Spinal cord (tissue), 10 donors: ENCODE measurements around the gene CASK. TPM values are rescaled to one million over a fixed set of nuclear protein-coding genes. Genes with fewer than 3 reads are reported as not detected.

ENCODE experiments used
- DNase-seq, 6 donors: peaks; one replicate each; pipeline versions ENCODE4 v3.0.0 to v3.0.0-alpha.2; 2013 to 2015; ENCODE audit warnings: low spot score in 6 of 6, low read depth in 4 of 6
- H3K27ac ChIP-seq: one replicate; pipeline ENCODE4 v1.5.1; 2013; ENCODE audit warnings: low read depth, low read length, control low read depth
- H3K27me3 ChIP-seq: one replicate; pipeline ENCODE4 v1.6.1; 2013; ENCODE audit warnings: low read length; ENCODE audit not compliant: control insufficient read depth, insufficient read depth
- H3K36me3 ChIP-seq: one replicate; pipeline ENCODE4 v1.6.1; 2013; ENCODE audit warnings: low read length; ENCODE audit not compliant: control insufficient read depth, insufficient read depth
- H3K4me1 ChIP-seq: one replicate; pipeline ENCODE4 v1.6.1; 2013; ENCODE audit warnings: low read length; ENCODE audit not compliant: control insufficient read depth, insufficient read depth
- H3K4me3 ChIP-seq: one replicate; pipeline ENCODE4 v1.5.1; 2013; ENCODE audit warnings: low read depth, low read length, control low read depth
- H3K9me3 ChIP-seq: one replicate; pipeline ENCODE4 v1.6.1; 2013; ENCODE audit warnings: low read length; ENCODE audit not compliant: control insufficient read depth, insufficient read depth
- WGBS: methylation state at CpG from one replicate; pipeline ENCODE4 v1.1.5; 2013; ENCODE audit warnings: missing lambda C conversion rate; ENCODE audit not compliant: insufficient coverage; 5-methylcytosine and 5-hydroxymethylcytosine counted together
- polyA plus RNA-seq, 2 donors: library from polyadenylated mRNA; unstranded; fragments of 120-200 nt; gene quantifications; one replicate each; pipeline ENCODE4 v1.2.1, GENCODE V29; 2013; ENCODE audit not compliant: insufficient read length in 2 of 2
- total RNA-seq, 2 donors: library from RNA; depleted of rRNA in 1 of 2; stranded (reverse); fragments of 120-200 nt in 1 of 2; fragments of >200 nt in 1 of 2; gene quantifications; one replicate each; pipeline versions ENCODE4 v1.2.3 to v1.2.4, GENCODE V29; 2013 to 2014
- donor health status: healthy.

Gene CASK
- total and polyA plus RNA-seq, 4 donors: 45.0 to 91.1 (median 57.9) TPM

DNA sequence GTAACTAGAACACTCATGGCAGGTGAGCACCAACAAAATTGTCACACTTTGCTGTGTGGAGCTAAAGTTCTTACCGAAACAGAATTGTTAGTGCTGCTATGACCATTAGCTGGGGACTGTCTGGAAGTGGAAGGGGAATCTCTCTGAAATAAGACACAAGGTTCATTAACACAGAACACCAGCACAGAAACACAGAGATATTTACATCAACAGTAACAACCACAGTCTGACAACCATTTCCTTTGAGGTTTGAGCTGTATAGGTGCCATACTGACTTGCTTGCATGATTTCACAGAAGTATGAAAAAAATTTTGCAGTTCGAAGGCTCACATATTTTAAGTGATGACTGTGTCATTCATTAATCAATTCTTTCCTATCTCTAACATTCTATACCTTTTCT, 366.4 kb downstream of the CASK start:
- Histone ChIP-seq H3K4me1 (no peaks in the 10 kb centered on the region), H3K9me3 (no peaks in the 10 kb centered on the region), H3K27me3 (peaks cover 6% of the 10 kb centered on the region), H3K4me3 (no peak overlapping the region), H3K27ac (no peak overlapping the region), H3K36me3 (no peaks in the 10 kb centered on the region)
- DNase-seq: no peak
- 50% methylated on average over 1 of the region's 2 CpGs for WGBS

DNA sequence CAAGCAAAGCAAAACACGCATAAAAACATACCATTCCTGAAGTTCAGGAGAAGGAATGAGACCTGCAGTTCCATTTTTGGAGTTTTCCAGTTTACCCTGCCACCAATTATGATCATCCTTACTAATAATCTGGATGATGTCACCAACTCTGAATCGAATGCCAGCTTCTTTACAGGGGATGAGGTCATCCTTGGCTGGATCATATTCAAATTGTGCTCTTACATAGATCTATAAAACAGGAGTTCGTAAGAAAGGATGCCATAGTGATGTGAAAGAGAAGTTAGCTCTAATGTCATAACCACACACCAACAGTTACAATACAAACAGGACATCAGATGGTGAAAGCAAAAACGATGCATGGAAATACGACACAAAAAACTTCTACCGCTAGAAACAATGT, 369.7 kb downstream of the CASK start:
- WGBS: no CpG with 5 or more reads among the region's 6 CpGs

GRCh38 chrX:41548411-41548810, 374.9 kb downstream of the CASK start:
- Histone ChIP-seq H3K36me3 (peaks cover 4% of the 10 kb centered on the region), H3K27me3 (peaks cover 3% of the 10 kb centered on the region), H3K4me1 (no peaks in the 10 kb centered on the region), H3K4me3 (no peak overlapping the region), H3K27ac (no peak overlapping the region), H3K9me3 (no peaks in the 10 kb centered on the region)
- no CpG with 5 or more reads among the region's 4 CpGs for whole genome bisulfite sequencing
- no peak for DNase-seq

More for the DNA sequence above, 369.7 kb downstream of the CASK start:
- H3K27me3 ChIP-seq: peaks cover 7% of the 10 kb centered on the region
- no peaks in the 10 kb centered on the region for H3K9me3 ChIP-seq
- no peak overlapping the region for H3K27ac ChIP-seq
- H3K36me3 ChIP-seq: peaks cover 4% of the 10 kb centered on the region
- peak in 2 of 6 donors; percentile 1 for DNase-seq
- no peaks in the 10 kb centered on the region for H3K4me1 ChIP-seq
- no peak overlapping the region for H3K4me3 ChIP-seq

- no peaks in the 10 kb centered on the region for H3K9me3 ChIP-seq
- no peaks in the 10 kb centered on the region for H3K36me3 ChIP-seq
- H3K4me3 ChIP-seq: no peak overlapping the region
- no peak for DNase-seq
- H3K4me1 ChIP-seq: no peaks in the 10 kb centered on the region
- H3K27ac ChIP-seq: no peak overlapping the region
- peaks cover 12% of the 10 kb centered on the region for H3K27me3 ChIP-seq
- WGBS: no CpG with 5 or more reads among the region's 4 CpGs
Measured at GRCh38 chrX:41543668-41544067, 379.7 kb downstream of the CASK start.

- no CpG with 5 or more reads among the region's 1 CpG for WGBS
- DNase-seq: no peak
- no peaks in the 10 kb centered on the region for H3K9me3 ChIP-seq
Measured at GRCh38 chrX:41543025-41543424, 380.3 kb downstream of the CASK start.

DNA sequence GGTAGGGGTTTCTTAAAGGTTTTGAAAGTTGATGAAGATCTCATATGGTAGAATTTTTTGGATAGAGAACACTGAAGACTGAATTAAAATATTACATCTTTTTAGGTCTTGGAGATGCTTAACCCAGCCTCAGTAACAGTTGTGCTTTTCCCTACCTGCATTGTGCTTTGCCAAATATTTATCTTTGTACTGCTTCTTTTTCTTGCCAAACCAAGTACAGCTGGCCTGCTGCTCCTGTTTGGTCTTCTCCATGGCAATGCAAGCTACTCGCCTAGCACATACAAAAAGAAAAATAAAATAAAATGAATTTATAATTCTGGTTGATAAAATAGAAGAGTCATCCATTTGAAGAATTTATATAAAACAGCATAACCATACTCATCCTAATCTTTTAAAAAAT, 380.8 kb downstream of the CASK start:
- no peak overlapping the region for H3K4me3 ChIP-seq
- DNase-seq: no peak
- H3K27me3 ChIP-seq: peaks cover 13% of the 10 kb centered on the region
- H3K27ac ChIP-seq: no peak overlapping the region
- no CpG with 5 or more reads among the region's 1 CpG for WGBS
- no peaks in the 10 kb centered on the region for H3K9me3 ChIP-seq
- no peaks in the 10 kb centered on the region for H3K4me1 ChIP-seq
- H3K36me3 ChIP-seq: no peaks in the 10 kb centered on the region

More at GRCh38 chrX:41543025-41543424, 380.3 kb downstream of the CASK start:
- no peaks in the 10 kb centered on the region for H3K4me1 ChIP-seq
- H3K36me3 ChIP-seq: no peaks in the 10 kb centered on the region
- H3K27ac ChIP-seq: no peak overlapping the region
- peaks cover 13% of the 10 kb centered on the region for H3K27me3 ChIP-seq
- H3K4me3 ChIP-seq: no peak overlapping the region

- no peak overlapping the region for H3K4me3 ChIP-seq
- WGBS: 80% methylated on average over 1 of the region's 4 CpGs
- H3K27me3 ChIP-seq: peaks cover 13% of the 10 kb centered on the region
- H3K4me1 ChIP-seq: no peaks in the 10 kb centered on the region
- no peaks in the 10 kb centered on the region for H3K9me3 ChIP-seq
- no peak overlapping the region for H3K27ac ChIP-seq
- DNase-seq: no peak
- no peaks in the 10 kb centered on the region for H3K36me3 ChIP-seq
Measured at GRCh38 chrX:41542135-41542534, 381.2 kb downstream of the CASK start.

- no peak overlapping the region for H3K4me3 ChIP-seq
- no peak for DNase-seq
- H3K4me1 ChIP-seq: no peaks in the 10 kb centered on the region
- no peaks in the 10 kb centered on the region for H3K9me3 ChIP-seq
- no CpG with 5 or more reads among the region's 2 CpGs for WGBS
- H3K27ac ChIP-seq: no peak overlapping the region
- H3K36me3 ChIP-seq: no peaks in the 10 kb centered on the region
- peaks cover 13% of the 10 kb centered on the region for H3K27me3 ChIP-seq
Measured at GRCh38 chrX:41541386-41541785, 382.0 kb downstream of the CASK start.

DNA sequence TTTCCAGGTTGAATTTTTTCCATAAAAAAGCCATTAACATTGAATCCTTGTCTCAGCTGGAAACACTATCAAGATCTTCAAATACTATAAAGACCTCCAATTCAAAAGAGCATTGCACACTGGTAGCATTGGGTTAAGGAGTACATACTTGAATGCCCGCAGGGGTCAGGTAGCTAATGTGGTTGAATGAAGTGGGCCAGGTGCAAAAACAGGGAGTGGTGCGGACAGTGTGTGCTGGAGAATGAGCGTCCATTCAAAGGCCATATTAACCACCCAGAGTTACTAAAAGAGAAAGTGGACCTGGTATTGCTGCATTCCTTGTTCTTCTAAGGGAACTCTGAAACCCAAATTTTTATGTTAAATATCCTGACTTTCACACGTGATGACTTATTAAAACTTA, 384.6 kb downstream of the CASK start:
- no peak overlapping the region for H3K4me3 ChIP-seq
- H3K36me3 ChIP-seq: no peaks in the 10 kb centered on the region
- no peaks in the 10 kb centered on the region for H3K9me3 ChIP-seq
- WGBS: no CpG with 5 or more reads among the region's 4 CpGs
- H3K4me1 ChIP-seq: no peaks in the 10 kb centered on the region
- H3K27ac ChIP-seq: no peak overlapping the region
- DNase-seq: no peak
- peaks cover 16% of the 10 kb centered on the region for H3K27me3 ChIP-seq

GRCh38 chrX:41530085-41530484, 393.3 kb downstream of the CASK start:
- Histone ChIP-seq H3K27ac (no peak overlapping the region), H3K4me3 (no peak overlapping the region), H3K36me3 (peaks cover 12% of the 10 kb centered on the region), H3K4me1 (no peaks in the 10 kb centered on the region), H3K9me3 (no peaks in the 10 kb centered on the region), H3K27me3 (peaks cover 23% of the 10 kb centered on the region)
- DNase-seq: no peak
